Measurements from ENCODE around the gene TCF12.

DNA sequence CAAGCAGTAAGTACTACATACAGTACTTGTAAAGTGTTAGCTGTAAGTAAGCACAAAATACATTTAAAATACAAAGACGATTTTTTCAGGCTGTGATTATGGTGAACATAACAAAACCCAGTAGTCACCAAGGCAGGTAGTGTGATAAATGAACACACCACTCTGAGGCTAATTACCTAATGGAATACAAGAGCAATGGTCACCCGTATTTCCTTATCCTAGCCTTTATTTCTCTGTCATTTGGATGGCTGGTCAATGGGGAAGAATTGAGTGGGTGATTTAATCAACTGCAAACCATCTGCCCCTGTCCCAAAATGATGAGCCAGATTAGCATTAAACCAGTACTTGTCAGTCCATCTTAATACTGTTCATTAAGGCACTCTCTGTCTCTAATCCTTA is 368.7 kb downstream of the TCF12 start:
- TF ChIP-seq, protein P1, sequence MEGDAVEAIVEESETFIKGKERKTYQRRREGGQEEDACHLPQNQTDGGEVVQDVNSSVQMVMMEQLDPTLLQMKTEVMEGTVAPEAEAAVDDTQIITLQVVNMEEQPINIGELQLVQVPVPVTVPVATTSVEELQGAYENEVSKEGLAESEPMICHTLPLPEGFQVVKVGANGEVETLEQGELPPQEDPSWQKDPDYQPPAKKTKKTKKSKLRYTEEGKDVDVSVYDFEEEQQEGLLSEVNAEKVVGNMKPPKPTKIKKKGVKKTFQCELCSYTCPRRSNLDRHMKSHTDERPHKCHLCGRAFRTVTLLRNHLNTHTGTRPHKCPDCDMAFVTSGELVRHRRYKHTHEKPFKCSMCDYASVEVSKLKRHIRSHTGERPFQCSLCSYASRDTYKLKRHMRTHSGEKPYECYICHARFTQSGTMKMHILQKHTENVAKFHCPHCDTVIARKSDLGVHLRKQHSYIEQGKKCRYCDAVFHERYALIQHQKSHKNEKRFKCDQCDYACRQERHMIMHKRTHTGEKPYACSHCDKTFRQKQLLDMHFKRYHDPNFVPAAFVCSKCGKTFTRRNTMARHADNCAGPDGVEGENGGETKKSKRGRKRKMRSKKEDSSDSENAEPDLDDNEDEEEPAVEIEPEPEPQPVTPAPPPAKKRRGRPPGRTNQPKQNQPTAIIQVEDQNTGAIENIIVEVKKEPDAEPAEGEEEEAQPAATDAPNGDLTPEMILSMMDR (IDR thresholded peaks at IDR 0.05): no peak
- TF ChIP-seq POLR2A (IDR thresholded peaks at IDR 0.05) (no peak), POLR2AphosphoS5 (IDR thresholded peaks at IDR 0.05) (no peak), EP300 (IDR thresholded peaks at IDR 0.05; ENCODE audit: low read depth) (no peak)

Measured in transverse colon (tissue), 4 donors.